K562 (cell line): ENCODE data around the gene TXNL1. TPM values are rescaled to one million over a fixed set of nuclear protein-coding genes. Genes with fewer than 3 reads are reported as not detected.
A peak's percentile ranks its signal among the peaks of the same experiment; 100 is the strongest.

Source experiments
- BACH1 ChIP-seq: fragments of 200-800 bp; sonication (Bioruptor generic); IDR thresholded peaks from 2 replicates; pipeline ENCODE4 v1.6.1; 2016; ENCODE audit warnings: missing genetic modification characterization, missing compliant biosample characterization
- DMBX1 ChIP-seq: fragments of 250-450 bp; sonication (Bioruptor Pico); IDR thresholded peaks from 2 replicates; pipeline ENCODE4 v1.8.0; 2022; ENCODE audit warnings: inconsistent platforms, mild to moderate bottlenecking, moderate library complexity, borderline replicate concordance
- EP400 ChIP-seq: fragments of 450-650 bp; IDR thresholded peaks from 2 replicates; pipeline ENCODE4 v1.6.1; 2017; ENCODE audit warnings: antibody characterized with exemption, mild to moderate bottlenecking, moderate library complexity
- GABPA ChIP-seq: fragments of 200-800 bp; sonication (Bioruptor generic); conservative IDR thresholded peaks from 2 replicates; pipeline ENCODE4 v1.6.1; 2016; ENCODE audit warnings: low read depth, missing genetic modification characterization, missing compliant biosample characterization
- HEY1 ChIP-seq: fragments of 250-450 bp; sonication (Bioruptor Pico); IDR thresholded peaks from 2 replicates; pipeline ENCODE4 v1.5.0; 2020; ENCODE audit warnings: mild to moderate bottlenecking, moderate library complexity, borderline replicate concordance
- HNRNPL ChIP-seq: fragments of 200-400 bp; formaldehyde crosslinking; IDR thresholded peaks from 2 replicates; pipeline ENCODE4 v1.6.1; 2017; ENCODE audit warnings: low read depth, mild to moderate bottlenecking, low read length
- NR2C2 ChIP-seq, 2 experiments: fragments of 200-800 bp in 1 of 2; sonication (Bioruptor generic) in 1 of 2; sonication (generic) in 1 of 2; formaldehyde crosslinking in 1 of 2; IDR thresholded peaks; 2 replicates each; pipeline versions ENCODE4 v1.6.1 to v1.8.0; 2016 to 2022; ENCODE audit warnings: mild to moderate bottlenecking in 1 of 2, missing compliant biosample characterization in 1 of 2, missing genetic modification characterization in 1 of 2, missing genetic modification reagents in 1 of 2
- PRMT5 ChIP-seq: sonication (generic); formaldehyde crosslinking; IDR thresholded peaks from 2 replicates; pipeline ENCODE4 v1.5.0; 2020; ENCODE audit warnings: missing genetic modification reagents
- SMC3 ChIP-seq: conservative IDR thresholded peaks from 2 replicates; pipeline ENCODE4 v1.6.1; 2011; ENCODE audit warnings: low read depth, low read length, improper control_type of control experiment; ENCODE audit not compliant: insufficient read depth
- TFAM ChIP-seq: fragments of 250-450 bp; sonication (Bioruptor Pico); conservative IDR thresholded peaks from 2 replicates; pipeline ENCODE4 v1.5.0; 2021; ENCODE audit warnings: mild to moderate bottlenecking, moderate library complexity
- ZNF143 ChIP-seq: sonication (generic); formaldehyde crosslinking; IDR thresholded peaks from 2 replicates; pipeline ENCODE4 v1.9.0; 2022; ENCODE audit warnings: mild to moderate bottlenecking, missing genetic modification reagents
- ZNF224 ChIP-seq: sonication (generic); formaldehyde crosslinking; IDR thresholded peaks from 2 replicates; pipeline ENCODE4 v1.8.0; 2022; ENCODE audit warnings: mild to moderate bottlenecking, missing genetic modification reagents
- ZNF431 ChIP-seq: sonication (generic); formaldehyde crosslinking; IDR thresholded peaks from 2 replicates; pipeline ENCODE4 v1.8.0; 2022; ENCODE audit warnings: mild to moderate bottlenecking, missing genetic modification reagents
- ZNF584 ChIP-seq: fragments of 200-800 bp; sonication (Bioruptor generic); IDR thresholded peaks from 2 replicates; pipeline ENCODE4 v1.6.1; 2016; ENCODE audit warnings: low read depth, mild to moderate bottlenecking, missing genetic modification characterization, missing compliant biosample characterization
- ZNF589 ChIP-seq: fragments of 200-800 bp; sonication (Bioruptor generic); IDR thresholded peaks from 2 replicates; pipeline ENCODE4 v1.6.1; 2016; ENCODE audit warnings: low read depth, missing genetic modification characterization, missing compliant biosample characterization
- ZNF76 ChIP-seq: fragments of 250-450 bp; sonication (Bioruptor Pico); IDR thresholded peaks from 2 replicates; pipeline ENCODE4 v1.4.0; 2020; ENCODE audit warnings: mild to moderate bottlenecking, moderate library complexity, borderline replicate concordance
- ZNF780A ChIP-seq: fragments of 250-450 bp; sonication (Bioruptor Pico); IDR thresholded peaks from 2 replicates; pipeline ENCODE4 v1.5.0; 2021; ENCODE audit warnings: mild to moderate bottlenecking
- polyA plus RNA-seq, 8 experiments: library from polyadenylated mRNA; depleted of rRNA in 4 of 8; stranded (reverse) in 5 of 8; unstranded in 3 of 8; fragments of >200 nt; fragmentation: Nextera tagmentation in 2 of 8; fragmentation: Illumina TruSeq in 1 of 8; extraction: Ambion mirVana in 2 of 8; extraction: Trizol in 1 of 8; gene quantifications; 2 replicates each; pipeline versions ENCODE4 v1.2.1 to v1.2.3, GENCODE V29; 2011 to 2014; ENCODE audit warnings: inconsistent platforms in 1 of 8, missing spikeins in 1 of 8
- total RNA-seq, 7 experiments: library from RNA; depleted of rRNA in 6 of 7; stranded (reverse); fragments of >200 nt in 6 of 7; fragmentation: Illumina TruSeq in 2 of 7; extraction: Trizol in 2 of 7; gene quantifications; 2 replicates each; pipeline versions ENCODE4 v1.2.1 to v1.2.3, GENCODE V29; 2011 to 2021; ENCODE audit warnings: low replicate concordance in 1 of 7
- TF ChIP-seq, protein P1 (sequence below): fragments of 250-450 bp; sonication (Bioruptor Pico); IDR thresholded peaks from 2 replicates; pipeline ENCODE4 v1.8.0; 2021; ENCODE audit warnings: moderate library complexity, mild to moderate bottlenecking, inconsistent platforms
- TF ChIP-seq, protein P2 (sequence below): sonication (generic); formaldehyde crosslinking; IDR thresholded peaks from 2 replicates; pipeline ENCODE4 v1.8.0; 2023; ENCODE audit warnings: mild to moderate bottlenecking, missing genetic modification reagents
- TF ChIP-seq, protein P3 (sequence below): fragments of 250-450 bp; sonication (Bioruptor Pico); IDR thresholded peaks from 2 replicates; pipeline ENCODE4 v1.5.0; 2021
- TF ChIP-seq, protein P4 (sequence below): sonication (generic); formaldehyde crosslinking; IDR thresholded peaks from 2 replicates; pipeline ENCODE4 v1.8.1; 2022; ENCODE audit warnings: missing genetic modification reagents

The TXNL1 gene
- total and polyA plus RNA-seq, 9 of the 15 experiments (the other 6 are each of a cell fraction or from before 2014, with no cell fraction given) = 45.4 to 103 (median 65.7) TPM

DNA sequence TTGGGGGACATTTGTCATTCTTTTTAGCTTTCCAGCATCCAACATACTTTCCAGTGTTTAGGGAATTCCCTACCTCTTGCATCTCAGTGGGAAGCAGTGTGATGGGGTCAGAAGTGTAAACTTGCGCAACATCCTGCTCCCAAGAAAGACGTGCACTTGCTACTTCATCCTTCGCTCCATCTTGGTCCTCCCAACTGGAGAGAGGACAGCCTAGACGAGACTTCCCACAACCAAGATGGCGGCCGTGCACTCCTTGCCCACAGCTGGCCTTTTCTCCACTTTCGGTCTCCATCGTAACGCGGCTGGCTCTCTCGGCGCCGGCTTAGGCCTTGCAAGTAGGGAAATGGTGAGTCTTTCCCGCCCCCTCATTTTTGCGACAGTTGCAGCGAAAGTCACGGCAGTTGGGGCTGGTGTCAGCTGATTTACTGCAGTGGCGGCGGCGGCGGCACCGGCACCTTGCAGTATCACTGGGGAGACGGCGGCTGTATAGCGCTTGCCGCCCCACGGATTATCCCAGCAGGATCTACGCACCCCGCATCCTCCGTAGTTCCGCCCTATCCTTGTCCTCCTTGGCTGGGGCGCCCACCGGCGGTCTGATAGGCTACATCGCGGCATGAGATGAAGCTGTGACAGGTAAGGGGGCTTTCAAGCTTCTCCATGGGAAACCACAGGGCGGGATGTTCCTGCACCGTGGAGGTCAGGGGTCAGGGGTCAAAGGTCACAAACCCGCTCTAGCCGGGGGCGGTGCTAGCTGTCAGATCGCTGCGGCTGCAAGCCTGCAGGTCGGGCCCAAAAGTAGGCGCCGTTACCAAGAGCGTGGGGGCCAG is 12.8 kb upstream of the TXNL1 start, which contains the start of gene WDR7 (continued):
- no peak for TF ChIP-seq ZNF431 (CRISPR knock-in tag)
- TF ChIP-seq ZNF589 (CRISPR knock-in tag) = no peak
- TF ChIP-seq EP400 = peak; percentile 63
- TF ChIP-seq ZNF76 = peak; percentile 23; the same call in 1 of the 2 replicates
- 0 out of 2 replicates have a peak, but pooled peaks have one; percentile 29 for TF ChIP-seq ZNF143 (CRISPR knock-in tag)
- no peak for TF ChIP-seq SMC3
- TF ChIP-seq TFAM = no peak
- peak; percentile 98 for TF ChIP-seq NR2C2 (CRISPR knock-in tag; IDR thresholded peaks at IDR 0.05)
- peak; percentile 99 for TF ChIP-seq NR2C2 (tag; IDR thresholded peaks at IDR 0.05)
- TF ChIP-seq ZNF224 (CRISPR knock-in tag) = no peak
- no peak for TF ChIP-seq PRMT5 (CRISPR knock-in tag)
- TF ChIP-seq, protein P1, sequence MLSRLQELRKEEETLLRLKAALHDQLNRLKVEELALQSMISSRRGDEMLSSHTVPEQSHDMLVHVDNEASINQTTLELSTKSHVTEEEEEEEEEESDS (CRISPR knock-in tag) = no peak
- no peak for TF ChIP-seq ZNF780A (CRISPR knock-in tag)
- no peak for TF ChIP-seq HEY1
- TF ChIP-seq HNRNPL = no peak
- no peak for TF ChIP-seq DMBX1 (CRISPR knock-in tag)
- no peak for TF ChIP-seq BACH1 (tag)
- no peak for TF ChIP-seq ZNF584
- TF ChIP-seq, protein P2, sequence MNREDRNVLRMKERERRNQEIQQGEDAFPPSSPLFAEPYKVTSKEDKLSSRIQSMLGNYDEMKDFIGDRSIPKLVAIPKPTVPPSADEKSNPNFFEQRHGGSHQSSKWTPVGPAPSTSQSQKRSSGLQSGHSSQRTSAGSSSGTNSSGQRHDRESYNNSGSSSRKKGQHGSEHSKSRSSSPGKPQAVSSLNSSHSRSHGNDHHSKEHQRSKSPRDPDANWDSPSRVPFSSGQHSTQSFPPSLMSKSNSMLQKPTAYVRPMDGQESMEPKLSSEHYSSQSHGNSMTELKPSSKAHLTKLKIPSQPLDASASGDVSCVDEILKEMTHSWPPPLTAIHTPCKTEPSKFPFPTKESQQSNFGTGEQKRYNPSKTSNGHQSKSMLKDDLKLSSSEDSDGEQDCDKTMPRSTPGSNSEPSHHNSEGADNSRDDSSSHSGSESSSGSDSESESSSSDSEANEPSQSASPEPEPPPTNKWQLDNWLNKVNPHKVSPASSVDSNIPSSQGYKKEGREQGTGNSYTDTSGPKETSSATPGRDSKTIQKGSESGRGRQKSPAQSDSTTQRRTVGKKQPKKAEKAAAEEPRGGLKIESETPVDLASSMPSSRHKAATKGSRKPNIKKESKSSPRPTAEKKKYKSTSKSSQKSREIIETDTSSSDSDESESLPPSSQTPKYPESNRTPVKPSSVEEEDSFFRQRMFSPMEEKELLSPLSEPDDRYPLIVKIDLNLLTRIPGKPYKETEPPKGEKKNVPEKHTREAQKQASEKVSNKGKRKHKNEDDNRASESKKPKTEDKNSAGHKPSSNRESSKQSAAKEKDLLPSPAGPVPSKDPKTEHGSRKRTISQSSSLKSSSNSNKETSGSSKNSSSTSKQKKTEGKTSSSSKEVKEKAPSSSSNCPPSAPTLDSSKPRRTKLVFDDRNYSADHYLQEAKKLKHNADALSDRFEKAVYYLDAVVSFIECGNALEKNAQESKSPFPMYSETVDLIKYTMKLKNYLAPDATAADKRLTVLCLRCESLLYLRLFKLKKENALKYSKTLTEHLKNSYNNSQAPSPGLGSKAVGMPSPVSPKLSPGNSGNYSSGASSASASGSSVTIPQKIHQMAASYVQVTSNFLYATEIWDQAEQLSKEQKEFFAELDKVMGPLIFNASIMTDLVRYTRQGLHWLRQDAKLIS (CRISPR knock-in tag) = peak; percentile 67; the same call in 1 of the 2 replicates
- TF ChIP-seq, protein P3, sequence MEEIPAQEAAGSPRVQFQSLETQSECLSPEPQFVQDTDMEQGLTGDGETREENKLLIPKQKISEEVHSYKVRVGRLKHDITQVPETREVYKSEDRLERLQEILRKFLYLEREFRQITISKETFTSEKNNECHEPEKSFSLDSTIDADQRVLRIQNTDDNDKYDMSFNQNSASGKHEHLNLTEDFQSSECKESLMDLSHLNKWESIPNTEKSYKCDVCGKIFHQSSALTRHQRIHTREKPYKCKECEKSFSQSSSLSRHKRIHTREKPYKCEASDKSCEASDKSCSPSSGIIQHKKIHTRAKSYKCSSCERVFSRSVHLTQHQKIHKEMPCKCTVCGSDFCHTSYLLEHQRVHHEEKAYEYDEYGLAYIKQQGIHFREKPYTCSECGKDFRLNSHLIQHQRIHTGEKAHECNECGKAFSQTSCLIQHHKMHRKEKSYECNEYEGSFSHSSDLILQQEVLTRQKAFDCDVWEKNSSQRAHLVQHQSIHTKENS (CRISPR knock-in tag) = no peak
- TF ChIP-seq, protein P4, sequence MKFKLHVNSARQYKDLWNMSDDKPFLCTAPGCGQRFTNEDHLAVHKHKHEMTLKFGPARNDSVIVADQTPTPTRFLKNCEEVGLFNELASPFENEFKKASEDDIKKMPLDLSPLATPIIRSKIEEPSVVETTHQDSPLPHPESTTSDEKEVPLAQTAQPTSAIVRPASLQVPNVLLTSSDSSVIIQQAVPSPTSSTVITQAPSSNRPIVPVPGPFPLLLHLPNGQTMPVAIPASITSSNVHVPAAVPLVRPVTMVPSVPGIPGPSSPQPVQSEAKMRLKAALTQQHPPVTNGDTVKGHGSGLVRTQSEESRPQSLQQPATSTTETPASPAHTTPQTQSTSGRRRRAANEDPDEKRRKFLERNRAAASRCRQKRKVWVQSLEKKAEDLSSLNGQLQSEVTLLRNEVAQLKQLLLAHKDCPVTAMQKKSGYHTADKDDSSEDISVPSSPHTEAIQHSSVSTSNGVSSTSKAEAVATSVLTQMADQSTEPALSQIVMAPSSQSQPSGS (CRISPR knock-in tag) = no peak
- TF ChIP-seq GABPA = peak; percentile 50
